WTC11 (cell line): ENCODE measurements around the gene CENPM. TPM values are rescaled to one million over a fixed set of nuclear protein-coding genes. Genes with fewer than 3 reads are reported as not detected.

Source experiments
- ATAC-seq: fragments of 200-7000 bp; cut with Tn5 transposase; 2 replicates; pipeline ENCODE4 v1.10.0; 2021; ENCODE audit warnings: mild to moderate bottlenecking, moderate library complexity
- CTCF ChIA-PET: fragments of 300-600 bp; sonication (Branson Sonifier 250); formaldehyde crosslinking; loops from one replicate; lab custom pipeline; 2021; ENCODE audit warnings: antibody characterized with exemption; lab: Charles Lee
- POLR2A ChIA-PET: fragments of 350-600 bp; sonication (Branson Sonifier 250); formaldehyde crosslinking; loops from one replicate; lab custom pipeline; 2021; ENCODE audit warnings: antibody characterized with exemption; lab: Charles Lee
- DNase-seq: peaks from one replicate; pipeline ENCODE4 v3.0.0; 2021; ENCODE audit warnings: low spot score
- H3K27ac Mint-ChIP-seq: 2 replicates; pipeline ENCODE4 v1.8.0; 2021; ENCODE audit warnings: mixed read lengths
- H3K27me3 Mint-ChIP-seq: 2 replicates; pipeline ENCODE4 v1.8.0; 2021; ENCODE audit warnings: low read depth, mild to moderate bottlenecking, moderate library complexity, mixed read lengths
- H3K36me3 Mint-ChIP-seq: 2 replicates; pipeline ENCODE4 v1.8.0; 2021; ENCODE audit warnings: mixed read lengths
- H3K4me1 Mint-ChIP-seq: 2 replicates; pipeline ENCODE4 v1.8.0; 2022; ENCODE audit warnings: mixed read lengths
- H3K4me3 Mint-ChIP-seq: 2 replicates; pipeline ENCODE4 v1.8.0; 2021; ENCODE audit warnings: mild to moderate bottlenecking, moderate library complexity, mixed read lengths
- H3K9me3 Mint-ChIP-seq: 2 replicates; pipeline ENCODE4 v1.8.0; 2021; ENCODE audit warnings: mixed read lengths
- AFF4 ChIP-seq: sonication (generic); formaldehyde crosslinking; IDR thresholded peaks from 2 replicates; pipeline ENCODE4 v1.8.1; 2023; ENCODE audit warnings: mild to moderate bottlenecking, missing genetic modification reagents, borderline replicate concordance
- ATF3 ChIP-seq: sonication (generic); formaldehyde crosslinking; conservative IDR thresholded peaks from 2 replicates; pipeline ENCODE4 v1.8.1; 2022; ENCODE audit warnings: mild to moderate bottlenecking, missing genetic modification reagents
- CTCF ChIP-seq: fragments of 200-600 bp; IDR thresholded peaks from 2 replicates; pipeline ENCODE4 v1.8.0; 2022; ENCODE audit warnings: antibody characterized with exemption
- ELF4 ChIP-seq: sonication (generic); formaldehyde crosslinking; IDR thresholded peaks from 2 replicates; pipeline ENCODE4 v1.8.1; 2022; ENCODE audit warnings: low read depth, mild to moderate bottlenecking, moderate library complexity, missing genetic modification reagents
- FOXJ3 ChIP-seq: sonication (generic); formaldehyde crosslinking; IDR thresholded peaks from 2 replicates; pipeline ENCODE4 v1.9.0; 2021; ENCODE audit warnings: missing genetic modification reagents, mild to moderate bottlenecking, borderline replicate concordance
- FOXP1 ChIP-seq: sonication (generic); formaldehyde crosslinking; IDR thresholded peaks from 2 replicates; pipeline ENCODE4 v1.8.0; 2022; ENCODE audit warnings: missing genetic modification reagents, mild to moderate bottlenecking, moderate library complexity, borderline replicate concordance
- FOXP4 ChIP-seq: sonication (generic); formaldehyde crosslinking; IDR thresholded peaks from 2 replicates; pipeline ENCODE4 v1.8.0; 2022; ENCODE audit warnings: mild to moderate bottlenecking, missing genetic modification reagents
- GABPB1 ChIP-seq: sonication (generic); formaldehyde crosslinking; IDR thresholded peaks from 2 replicates; pipeline ENCODE4 v1.8.1; 2023; ENCODE audit warnings: mild to moderate bottlenecking, missing genetic modification reagents
- KAT7 ChIP-seq: sonication (generic); formaldehyde crosslinking; IDR thresholded peaks from 2 replicates; pipeline ENCODE4 v1.8.1; 2023; ENCODE audit warnings: missing genetic modification reagents, mild to moderate bottlenecking, borderline replicate concordance
- MLX ChIP-seq: sonication (generic); formaldehyde crosslinking; IDR thresholded peaks from 2 replicates; pipeline ENCODE4 v1.8.1; 2023; ENCODE audit warnings: mild to moderate bottlenecking, missing genetic modification reagents, moderate library complexity
- NFATC4 ChIP-seq: fragments of 250-450 bp; sonication (Bioruptor Pico); IDR thresholded peaks from 2 replicates; pipeline ENCODE4 v1.9.0; 2021; ENCODE audit warnings: mild to moderate bottlenecking
- NFE2L1 ChIP-seq: sonication (generic); formaldehyde crosslinking; IDR thresholded peaks from 2 replicates; pipeline ENCODE4 v1.8.1; 2023; ENCODE audit warnings: missing genetic modification reagents
- NFYB ChIP-seq: sonication (generic); formaldehyde crosslinking; conservative IDR thresholded peaks from 2 replicates; pipeline ENCODE4 v1.8.0; 2022; ENCODE audit warnings: low read depth, missing genetic modification reagents
- PREB ChIP-seq: sonication (generic); formaldehyde crosslinking; IDR thresholded peaks from 2 replicates; pipeline ENCODE4 v1.8.1; 2022; ENCODE audit warnings: mild to moderate bottlenecking, missing genetic modification reagents, moderate library complexity, borderline replicate concordance
- PRRX2 ChIP-seq: fragments of 250-450 bp; sonication (Bioruptor Pico); IDR thresholded peaks from 2 replicates; pipeline ENCODE4 v1.8.0; 2021; ENCODE audit warnings: mild to moderate bottlenecking
- RORB ChIP-seq: fragments of 250-450 bp; sonication (Bioruptor Pico); IDR thresholded peaks from 2 replicates; pipeline ENCODE4 v1.9.0; 2021; ENCODE audit warnings: mild to moderate bottlenecking
- SMAD3 ChIP-seq: sonication (generic); formaldehyde crosslinking; IDR thresholded peaks from 2 replicates; pipeline ENCODE4 v1.8.0; 2022; ENCODE audit warnings: missing genetic modification reagents, mild to moderate bottlenecking, borderline replicate concordance
- SP1 ChIP-seq: sonication (generic); formaldehyde crosslinking; conservative IDR thresholded peaks from 2 replicates; pipeline ENCODE4 v1.8.1; 2022; ENCODE audit warnings: missing genetic modification reagents
- ZMAT4 ChIP-seq: fragments of 250-450 bp; sonication (Bioruptor Pico); IDR thresholded peaks from 2 replicates; pipeline ENCODE4 v1.9.0; 2021; ENCODE audit warnings: mild to moderate bottlenecking
- ZNF138 ChIP-seq: sonication (generic); formaldehyde crosslinking; conservative IDR thresholded peaks from 2 replicates; pipeline ENCODE4 v1.8.1; 2022; ENCODE audit warnings: mild to moderate bottlenecking, moderate library complexity, missing genetic modification reagents
- ZNF232 ChIP-seq: sonication (generic); formaldehyde crosslinking; IDR thresholded peaks from 2 replicates; pipeline ENCODE4 v1.8.0; 2022; ENCODE audit warnings: mild to moderate bottlenecking, missing genetic modification reagents
- ZNF263 ChIP-seq: sonication (generic); formaldehyde crosslinking; IDR thresholded peaks from 2 replicates; pipeline ENCODE4 v1.8.1; 2022; ENCODE audit warnings: low read depth, mild to moderate bottlenecking, moderate library complexity, missing genetic modification reagents
- ZNF317 ChIP-seq: sonication (generic); formaldehyde crosslinking; IDR thresholded peaks from 2 replicates; pipeline ENCODE4 v1.8.1; 2023; ENCODE audit warnings: low read depth, mild to moderate bottlenecking, moderate library complexity, missing genetic modification reagents, borderline replicate concordance
- ZNF425 ChIP-seq: fragments of 250-450 bp; sonication (Bioruptor Pico); conservative IDR thresholded peaks from 2 replicates; pipeline ENCODE4 v1.9.0; 2021; ENCODE audit warnings: mild to moderate bottlenecking
- total RNA-seq: library from RNA; stranded (reverse); gene quantifications from 3 replicates; pipeline ENCODE4 v1.2.3, GENCODE V29; 2021

Gene CENPM
- total RNA-seq, 1 experiment from 2014 or later = 40.3 TPM

- TF ChIP-seq ZNF425 (CRISPR knock-in tag) (no peak), NFE2L1 (CRISPR knock-in tag) (no peak), NFYB (CRISPR knock-in tag) (no peak), ELF4 (CRISPR knock-in tag) (no peak), ATF3 (CRISPR knock-in tag) (no peak), FOXJ3 (CRISPR knock-in tag) (no peak), FOXP4 (CRISPR knock-in tag) (no peak), PRRX2 (CRISPR knock-in tag) (no peak), FOXP1 (CRISPR knock-in tag) (no peak), MLX (CRISPR knock-in tag) (no peak), NFATC4 (CRISPR knock-in tag) (no peak), ZNF263 (CRISPR knock-in tag) (no peak), SMAD3 (CRISPR knock-in tag) (no peak), KAT7 (CRISPR knock-in tag) (no peak)
Observed at GRCh38 chr22:41935509-41935908, 11.4 kb downstream of the CENPM start (continued).

- H3K4me3 Mint-ChIP-seq = no peak overlapping the region
- peaks cover 11% of the 10 kb centered on the region for H3K27me3 Mint-ChIP-seq
- CTCF ChIA-PET = interaction anchor here (1.9 to 3.0 kb wide), 3 partner anchors 9 to 238 kb away, joined by 4 to 10 read pairs (median 6); partner anchors contain the start of gene SMIM45
- DNase-seq = no peak
- no peak for ATAC-seq
- TF ChIP-seq CTCF (no peak), AFF4 (CRISPR knock-in tag) (no peak), PREB (CRISPR knock-in tag) (no peak), NFE2L1 (CRISPR knock-in tag) (no peak), SMAD3 (CRISPR knock-in tag) (no peak), ZMAT4 (CRISPR knock-in tag) (no peak), GABPB1 (CRISPR knock-in tag) (no peak), ZNF138 (no peak), ZNF263 (CRISPR knock-in tag) (no peak), ZNF317 (CRISPR knock-in tag) (no peak), ZNF232 (CRISPR knock-in tag) (no peak), SP1 (CRISPR knock-in tag) (no peak), FOXJ3 (CRISPR knock-in tag) (no peak), RORB (CRISPR knock-in tag) (no peak)
- H3K9me3 Mint-ChIP-seq = no peaks in the 10 kb centered on the region
- no peak overlapping the region for H3K27ac Mint-ChIP-seq
- H3K36me3 Mint-ChIP-seq = peaks cover 23% of the 10 kb centered on the region
- POLR2A ChIA-PET = no interaction called here
- H3K4me1 Mint-ChIP-seq = peaks cover 2% of the 10 kb centered on the region; the same call in 1 of the 2 replicates
Observed at GRCh38 chr22:41935015-41935351, 12.0 kb downstream of the CENPM start.
